Subcutaneous adipose tissue (tissue), 4 donors: ENCODE data around the gene IQCE. TPM values are rescaled to one million over a fixed set of nuclear protein-coding genes. Genes with fewer than 3 reads are reported as not detected.

Experiments
- CTCF ChIP-seq: fragments of 450-650 bp; IDR thresholded peaks from one replicate; pipeline ENCODE4 v1.5.1; 2016; ENCODE audit warnings: low read depth, mild to moderate bottlenecking, control low read depth, antibody characterized with exemption, moderate library complexity
- total RNA-seq, 4 donors: library from RNA; depleted of rRNA; stranded (reverse); fragments of >200 nt; gene quantifications; one replicate each; pipeline ENCODE4 v1.1.0, GENCODE V29; 2016

IQCE gene
- total RNA-seq, 4 donors from 2014 or later, result 9.0 to 20.7 (median 12.6) TPM

GRCh38 chr7:2542916-2543871 lies 15.6 kb upstream of the IQCE start:
- TF ChIP-seq CTCF, result no peak

DNA sequence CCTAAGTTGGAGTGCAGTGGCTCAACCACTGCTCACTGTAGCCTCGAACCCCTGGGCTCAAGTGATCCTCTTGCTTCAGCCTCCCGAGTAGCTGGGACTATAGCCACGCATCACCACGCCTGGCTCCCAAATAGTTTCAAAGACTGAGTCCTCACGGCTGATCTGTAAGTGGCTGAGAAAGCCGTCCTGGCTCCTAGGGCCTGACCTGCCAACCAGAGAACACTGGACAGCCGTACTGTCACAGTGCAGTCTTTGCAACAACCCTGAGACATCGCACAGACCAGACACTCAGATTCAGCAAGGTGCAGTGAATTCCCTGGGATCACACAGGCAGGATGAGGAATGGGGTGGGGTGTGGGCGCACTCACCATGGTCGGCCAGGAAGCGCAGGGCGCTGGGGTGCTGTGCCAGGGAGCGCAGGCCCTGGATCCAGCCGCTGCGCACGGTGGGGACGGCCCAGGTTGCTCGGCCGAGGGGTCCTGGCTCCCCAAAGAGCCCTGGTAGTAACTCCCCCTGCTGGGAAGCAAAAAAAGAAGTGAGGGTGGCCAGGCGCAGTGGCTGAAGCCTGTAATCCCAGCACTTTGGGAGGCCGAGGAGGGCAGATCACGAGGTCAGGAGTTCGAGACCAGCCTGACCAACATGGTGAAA lies 14.1 kb upstream of the IQCE start:
- no peak for TF ChIP-seq CTCF

- no peak for TF ChIP-seq CTCF
Observed at GRCh38 chr7:2545746-2546425, 12.9 kb upstream of the IQCE start.

- TF ChIP-seq CTCF, result no peak
Observed at GRCh38 chr7:2546776-2547586, 11.8 kb upstream of the IQCE start.

- TF ChIP-seq CTCF, result no peak
Observed at GRCh38 chr7:2551418-2551817, 7.4 kb upstream of the IQCE start.

- no peak for TF ChIP-seq CTCF
Observed at GRCh38 chr7:2553108-2553507, 5.7 kb upstream of the IQCE start.
